Duodenal mucosa (tissue), 2 donors: Measurements from ENCODE around the gene ST8SIA1.

Experiments
- H3K27ac ChIP-seq: one replicate; pipeline ENCODE4 v1.7.0; 2013; ENCODE audit warnings: low read depth, low read length
- H3K27me3 ChIP-seq, 2 donors: one replicate each; pipeline ENCODE4 v1.7.0; 2013; ENCODE audit warnings: low read length in 2 of 2, control low read depth in 1 of 2; ENCODE audit not compliant: insufficient read depth in 2 of 2, control insufficient read depth in 1 of 2
- H3K36me3 ChIP-seq, 2 donors: one replicate each; pipeline ENCODE4 v1.7.0; 2013; ENCODE audit warnings: low read length in 2 of 2, control low read depth in 1 of 2; ENCODE audit not compliant: insufficient read depth in 2 of 2, control insufficient read depth in 1 of 2
- H3K4me1 ChIP-seq, 2 donors: one replicate each; pipeline ENCODE4 v1.7.0; 2013; ENCODE audit warnings: low read length in 2 of 2, control low read depth in 1 of 2; ENCODE audit not compliant: insufficient read depth in 2 of 2, control insufficient read depth in 1 of 2
- H3K4me3 ChIP-seq, 2 donors: one replicate each; pipeline ENCODE4 v1.7.0; 2013; ENCODE audit warnings: low read length in 2 of 2, low read depth in 1 of 2
- H3K9ac ChIP-seq, 2 donors: one replicate each; pipeline ENCODE4 v1.7.0; 2013; ENCODE audit warnings: low read length in 2 of 2, low read depth in 1 of 2
- H3K9me3 ChIP-seq, 2 donors: one replicate each; pipeline ENCODE4 v1.7.0; 2013; ENCODE audit warnings: low read length in 2 of 2, control low read depth in 1 of 2; ENCODE audit not compliant: control insufficient read depth in 1 of 2

Gene ST8SIA1

DNA sequence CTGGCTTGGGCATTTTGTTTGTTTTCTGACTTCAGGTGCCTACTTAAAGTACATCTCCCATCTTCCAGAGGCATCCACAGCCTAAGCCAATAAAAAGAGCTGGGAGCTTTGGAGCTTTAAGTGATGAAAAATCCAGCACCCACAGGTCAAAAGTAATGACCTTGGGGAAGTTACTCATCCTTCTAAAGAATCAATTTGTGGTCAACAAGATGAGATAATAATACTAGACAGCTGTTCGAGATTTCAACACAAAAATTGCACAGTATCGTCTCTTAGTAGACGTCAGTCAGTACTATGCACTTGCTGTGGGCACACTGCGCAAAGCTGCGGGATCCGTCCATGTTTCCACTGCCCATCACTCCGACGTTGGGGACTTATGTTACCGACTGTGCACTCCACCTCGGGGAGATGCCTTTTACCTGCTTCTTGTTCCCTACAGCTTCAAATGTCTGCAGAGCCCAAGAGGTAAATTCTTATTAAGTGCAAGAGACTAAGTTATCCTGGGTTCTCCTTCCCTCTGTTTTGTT, 1.3 kb downstream of the ST8SIA1 start:
- peak overlapping the region in 1 of 2 donors; percentile 34 for H3K9ac ChIP-seq
- peak overlapping the region; percentile 60 to 65 for H3K4me3 ChIP-seq
- H3K4me1 ChIP-seq: no peaks in the 10 kb centered on the region
- H3K27me3 ChIP-seq: peaks cover 12 to 19% of the 10 kb centered on the region in 2 donors
- no peaks in the 10 kb centered on the region for H3K9me3 ChIP-seq
- no peak overlapping the region for H3K27ac ChIP-seq
- no peaks in the 10 kb centered on the region for H3K36me3 ChIP-seq

DNA sequence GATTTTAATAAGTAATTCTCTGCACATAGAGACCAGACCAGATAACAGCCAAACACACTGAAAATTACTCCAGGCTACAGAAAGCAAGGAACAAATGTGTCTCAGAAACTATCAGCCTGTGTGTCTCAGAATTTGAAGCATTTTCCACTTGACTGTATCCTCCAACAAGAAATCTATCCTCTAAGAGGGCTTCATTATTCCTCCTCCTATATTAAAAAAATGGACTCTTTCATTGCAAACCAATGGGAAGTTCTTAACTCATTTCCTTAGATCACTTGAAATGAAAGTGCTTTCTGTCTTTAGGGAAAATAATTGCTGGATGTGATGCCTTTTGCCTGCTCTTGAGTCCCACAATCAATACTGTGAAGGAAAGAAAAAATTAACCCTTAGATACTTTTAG, 2.3 kb downstream of the ST8SIA1 start:
- Histone ChIP-seq H3K9ac (no peak overlapping the region), H3K27ac (no peak overlapping the region), H3K9me3 (no peaks in the 10 kb centered on the region), H3K27me3 (peaks cover 12 to 19% of the 10 kb centered on the region in 2 donors), H3K36me3 (no peaks in the 10 kb centered on the region), H3K4me1 (no peaks in the 10 kb centered on the region), H3K4me3 (no peak overlapping the region)

DNA sequence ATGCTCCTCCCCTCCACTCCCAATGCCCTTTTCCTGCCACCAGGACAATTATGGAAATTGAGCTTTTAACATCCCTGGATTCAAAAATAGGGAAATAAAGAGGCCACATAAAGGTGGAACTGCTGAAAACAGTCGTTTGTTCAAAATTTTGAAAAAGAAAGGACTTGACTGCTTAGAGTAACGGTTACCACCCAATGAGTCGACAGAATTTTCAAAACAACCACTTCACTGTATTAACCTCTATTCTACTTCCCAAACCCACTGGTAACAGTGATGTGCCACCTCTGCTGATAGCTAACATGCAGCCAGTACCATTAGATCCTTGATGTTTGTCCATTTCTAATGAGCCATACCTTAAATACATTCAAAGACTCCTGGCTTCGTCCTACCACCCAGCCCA, 4.9 kb downstream of the ST8SIA1 start:
- Histone ChIP-seq H3K27me3 (peaks cover 12 to 19% of the 10 kb centered on the region in 2 donors), H3K36me3 (no peaks in the 10 kb centered on the region), H3K4me3 (no peak overlapping the region), H3K4me1 (no peaks in the 10 kb centered on the region), H3K9ac (no peak overlapping the region), H3K9me3 (no peaks in the 10 kb centered on the region), H3K27ac (no peak overlapping the region)

DNA sequence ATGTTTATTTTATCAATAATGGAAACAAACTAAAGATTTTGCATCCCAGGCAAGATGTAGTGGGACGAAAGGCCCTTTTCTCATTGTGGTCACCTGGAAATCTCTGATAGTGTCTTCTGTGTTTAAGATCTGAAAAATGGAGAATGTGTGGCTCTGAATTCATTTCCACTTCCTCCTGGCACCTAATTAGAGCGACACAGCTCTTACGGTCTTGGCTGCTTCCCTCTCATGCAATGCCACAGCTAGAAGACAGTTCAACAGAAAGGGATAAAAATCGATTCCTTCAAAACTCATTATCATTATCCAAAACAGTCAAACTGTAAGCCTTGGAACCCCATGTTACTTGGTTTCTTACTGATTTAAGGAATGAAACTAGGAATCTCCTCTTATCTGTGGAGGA, 9.3 kb downstream of the ST8SIA1 start:
- Histone ChIP-seq H3K4me1 (no peaks in the 10 kb centered on the region), H3K27ac (no peak overlapping the region), H3K4me3 (no peak overlapping the region), H3K27me3 (no peaks in the 10 kb centered on the region), H3K9ac (no peak overlapping the region), H3K36me3 (no peaks in the 10 kb centered on the region), H3K9me3 (no peaks in the 10 kb centered on the region)

DNA sequence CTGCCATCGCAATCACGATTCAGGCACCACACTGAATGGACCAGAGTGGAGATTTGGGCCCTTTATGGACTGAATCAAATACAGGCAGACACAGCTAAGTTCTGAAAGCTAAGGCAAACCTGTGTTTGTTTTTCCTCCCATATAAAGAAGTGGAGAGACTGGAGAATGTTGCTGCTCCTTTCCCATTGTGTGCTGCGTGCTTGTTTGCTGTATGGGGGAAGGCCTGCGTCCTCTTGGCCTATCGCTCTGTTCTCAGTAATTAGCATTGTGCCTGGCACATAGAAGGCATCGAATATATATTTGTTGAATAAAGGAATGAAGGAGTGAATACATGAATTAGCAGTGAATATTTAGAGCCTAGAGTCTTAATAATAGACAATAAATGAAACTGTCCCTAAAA, 12.4 kb downstream of the ST8SIA1 start:
- no peak overlapping the region for H3K9ac ChIP-seq
- H3K4me3 ChIP-seq: no peak overlapping the region
- H3K9me3 ChIP-seq: no peaks in the 10 kb centered on the region
- H3K27me3 ChIP-seq: no peaks in the 10 kb centered on the region
- H3K4me1 ChIP-seq: no peaks in the 10 kb centered on the region
- H3K36me3 ChIP-seq: no peaks in the 10 kb centered on the region
- H3K27ac ChIP-seq: no peak overlapping the region

DNA sequence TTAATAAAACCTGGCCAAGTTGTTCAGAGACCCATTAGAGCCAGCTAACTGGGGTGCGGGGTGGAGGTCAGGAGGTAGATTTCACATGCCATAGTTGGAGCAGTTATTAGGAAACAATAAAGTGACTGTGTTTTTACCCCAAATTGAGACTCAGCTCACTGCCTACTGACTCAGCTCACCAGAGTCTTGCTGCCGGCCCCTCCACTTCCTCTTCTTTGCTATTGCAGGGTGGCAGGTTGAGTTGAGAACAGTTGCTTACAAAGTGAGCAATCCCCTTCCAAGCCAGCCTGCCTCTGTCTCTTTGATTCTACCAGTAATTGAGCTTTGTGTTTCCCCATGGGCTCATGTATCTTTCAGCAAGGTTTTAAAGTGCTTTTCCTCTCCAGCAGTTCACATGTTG, 12.9 kb downstream of the ST8SIA1 start:
- Histone ChIP-seq H3K36me3 (no peaks in the 10 kb centered on the region), H3K4me3 (no peak overlapping the region), H3K9ac (no peak overlapping the region), H3K4me1 (no peaks in the 10 kb centered on the region), H3K27me3 (no peaks in the 10 kb centered on the region), H3K9me3 (no peaks in the 10 kb centered on the region), H3K27ac (no peak overlapping the region)

DNA sequence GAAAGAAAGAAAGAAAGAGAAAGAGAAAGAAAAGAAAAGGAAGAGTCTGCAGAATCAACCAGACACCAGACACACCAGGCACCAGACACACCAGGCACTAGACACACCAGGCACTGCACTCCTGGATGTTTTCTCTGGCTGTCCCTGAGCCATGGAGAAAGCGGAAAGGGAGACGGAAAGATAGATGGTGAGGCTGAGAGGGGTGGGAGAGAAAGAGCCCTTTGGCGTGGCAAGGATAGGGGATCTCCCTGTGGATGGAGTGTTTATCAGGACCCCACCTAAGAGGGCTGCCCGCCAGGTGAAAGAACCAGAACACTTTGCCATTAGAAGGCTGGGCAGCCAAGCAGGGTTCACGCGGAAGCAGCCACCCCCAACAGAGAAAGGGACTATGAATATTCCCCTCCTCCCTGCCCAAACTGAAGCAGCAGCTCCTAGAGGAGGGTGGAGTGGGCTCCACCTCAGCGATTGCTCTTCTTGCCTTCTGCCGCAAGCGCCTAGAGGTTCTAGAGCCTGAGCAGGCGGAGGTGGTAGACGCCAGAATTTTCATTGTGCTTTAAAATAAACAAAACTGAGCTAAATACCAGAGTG, 13.4 kb downstream of the ST8SIA1 start:
- H3K4me1 ChIP-seq: no peaks in the 10 kb centered on the region
- H3K36me3 ChIP-seq: no peaks in the 10 kb centered on the region
- H3K4me3 ChIP-seq: no peak overlapping the region
- H3K27me3 ChIP-seq: no peaks in the 10 kb centered on the region
- H3K9ac ChIP-seq: no peak overlapping the region
- H3K9me3 ChIP-seq: no peaks in the 10 kb centered on the region
- no peak overlapping the region for H3K27ac ChIP-seq

DNA sequence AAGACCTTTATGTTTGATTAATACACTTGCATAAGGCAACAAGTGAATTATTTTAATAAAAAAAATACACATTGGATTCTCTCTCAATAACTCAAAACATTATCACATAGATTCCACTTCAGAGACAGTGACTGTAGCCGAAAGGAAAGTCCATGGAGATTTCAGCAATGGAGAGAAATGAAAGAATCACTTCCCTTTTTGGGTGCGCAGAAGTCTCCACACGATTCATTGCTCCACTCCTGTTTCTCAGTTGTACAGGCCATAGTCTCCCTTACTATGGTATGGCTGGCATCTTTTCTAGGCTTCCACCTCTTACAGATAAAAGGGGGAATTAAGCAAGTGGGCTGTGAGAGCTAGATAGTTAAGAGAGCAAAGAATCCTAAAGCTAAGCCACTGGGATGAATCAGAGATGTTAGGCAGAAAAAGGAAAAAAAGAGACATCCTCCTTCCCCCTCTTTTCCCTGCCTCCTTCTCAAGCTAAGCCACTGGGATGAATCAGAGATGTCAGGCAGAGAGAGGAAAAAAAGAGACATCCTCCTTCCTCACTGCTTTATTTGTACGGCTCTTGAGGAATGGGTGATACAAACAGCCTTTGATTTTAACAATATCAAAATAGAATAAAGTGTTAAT, 16.3 kb downstream of the ST8SIA1 start:
- H3K27me3 ChIP-seq: no peaks in the 10 kb centered on the region
- no peaks in the 10 kb centered on the region for H3K36me3 ChIP-seq
- H3K9me3 ChIP-seq: no peaks in the 10 kb centered on the region
- no peak overlapping the region for H3K9ac ChIP-seq
- no peak overlapping the region for H3K4me3 ChIP-seq
- no peak overlapping the region for H3K27ac ChIP-seq
- H3K4me1 ChIP-seq: no peaks in the 10 kb centered on the region

DNA sequence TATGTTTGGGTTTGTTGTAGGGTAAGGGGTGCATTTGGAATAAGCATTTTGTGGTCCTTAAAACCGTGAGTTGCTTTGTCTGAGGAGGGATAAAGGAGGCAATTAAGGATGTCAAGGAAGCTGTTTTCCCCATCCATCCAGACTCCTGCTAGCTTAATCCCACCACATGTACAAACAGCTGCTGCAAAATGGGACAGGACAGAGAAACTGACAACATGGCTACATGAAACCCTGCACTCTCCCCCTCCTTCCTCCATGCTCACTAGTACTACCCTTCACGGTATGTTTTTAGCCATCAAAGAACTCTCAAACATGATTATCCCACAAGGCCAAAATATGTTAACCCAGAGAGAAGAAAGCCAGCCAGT, 20.6 kb downstream of the ST8SIA1 start:
- no peaks in the 10 kb centered on the region for H3K4me1 ChIP-seq
- no peaks in the 10 kb centered on the region for H3K27me3 ChIP-seq
- no peak overlapping the region for H3K27ac ChIP-seq
- H3K9me3 ChIP-seq: no peaks in the 10 kb centered on the region
- no peaks in the 10 kb centered on the region for H3K36me3 ChIP-seq
- no peak overlapping the region for H3K9ac ChIP-seq
- H3K4me3 ChIP-seq: no peak overlapping the region

DNA sequence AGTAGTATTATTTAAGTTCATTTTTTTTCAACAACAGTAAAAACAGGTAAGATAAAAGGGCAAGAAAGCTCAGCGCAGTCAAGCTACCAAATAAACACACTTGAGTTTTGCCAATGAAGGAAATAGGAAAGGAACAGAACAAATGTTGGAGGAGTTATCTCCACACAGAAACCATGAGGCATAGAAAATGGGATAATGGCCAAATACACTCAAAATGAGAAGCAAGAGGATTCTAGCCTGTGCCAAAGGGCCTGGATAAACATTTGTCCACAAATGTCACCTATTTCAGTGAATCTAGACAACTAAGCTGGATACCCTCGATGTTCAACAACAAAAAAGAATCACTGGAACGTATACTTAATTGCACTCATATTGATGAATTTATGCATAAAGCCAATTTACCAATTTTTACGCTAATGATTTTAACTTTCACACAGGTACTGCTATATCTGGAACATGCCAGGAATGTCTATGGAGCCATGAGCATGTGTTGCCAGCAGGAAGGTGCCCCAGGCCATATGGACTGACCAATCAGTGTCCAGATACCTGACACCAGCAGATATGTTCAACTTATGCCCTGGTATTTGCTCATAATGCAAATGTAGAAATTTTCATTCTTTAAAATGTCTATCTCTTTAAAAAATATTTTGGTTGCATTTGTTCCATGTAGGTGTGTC, 21.1 kb downstream of the ST8SIA1 start:
- H3K27ac ChIP-seq: no peak overlapping the region
- H3K27me3 ChIP-seq: no peaks in the 10 kb centered on the region
- H3K4me3 ChIP-seq: no peak overlapping the region
- H3K4me1 ChIP-seq: no peaks in the 10 kb centered on the region
- H3K9ac ChIP-seq: no peak overlapping the region
- no peaks in the 10 kb centered on the region for H3K36me3 ChIP-seq
- no peaks in the 10 kb centered on the region for H3K9me3 ChIP-seq
